ENCODE measurements around the gene COL21A1. TPM values are rescaled to one million over a fixed set of nuclear protein-coding genes. Genes with fewer than 3 reads are reported as not detected.

The COL21A1 gene
- total RNA-seq, 4 donors from 2014 or later: 0.47 to 0.67 TPM; not detected in 2

DNA sequence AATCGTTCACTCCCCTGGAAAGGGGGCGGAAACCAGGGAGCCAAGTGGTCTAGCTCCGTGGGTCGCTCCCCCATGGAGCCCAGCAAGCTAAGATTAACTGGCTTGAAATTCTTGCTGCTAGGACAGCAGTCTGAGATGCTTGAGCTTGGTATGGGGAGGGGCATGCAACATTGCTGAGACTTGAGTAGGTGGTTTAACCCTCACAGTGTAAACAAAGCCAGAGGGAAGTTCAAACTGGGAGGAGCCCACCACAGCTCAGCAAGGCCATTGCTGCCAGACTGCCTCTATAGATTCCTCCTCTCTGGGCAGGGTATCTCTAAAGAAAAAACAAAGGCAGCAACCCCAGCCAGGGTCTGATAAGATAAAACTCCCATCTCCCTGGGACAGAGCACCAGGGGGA lies 43.2 kb downstream of the COL21A1 start:
- DNase-seq: no peak
- Histone ChIP-seq H3K27ac (no peak overlapping the region), H3K4me1 (no peaks in the 10 kb centered on the region), H3K36me3 (no peaks in the 10 kb centered on the region), H3K4me3 (no peak overlapping the region), H3K9me3 (no peaks in the 10 kb centered on the region), H3K27me3 (no peaks in the 10 kb centered on the region)
- TF ChIP-seq, protein P1, sequence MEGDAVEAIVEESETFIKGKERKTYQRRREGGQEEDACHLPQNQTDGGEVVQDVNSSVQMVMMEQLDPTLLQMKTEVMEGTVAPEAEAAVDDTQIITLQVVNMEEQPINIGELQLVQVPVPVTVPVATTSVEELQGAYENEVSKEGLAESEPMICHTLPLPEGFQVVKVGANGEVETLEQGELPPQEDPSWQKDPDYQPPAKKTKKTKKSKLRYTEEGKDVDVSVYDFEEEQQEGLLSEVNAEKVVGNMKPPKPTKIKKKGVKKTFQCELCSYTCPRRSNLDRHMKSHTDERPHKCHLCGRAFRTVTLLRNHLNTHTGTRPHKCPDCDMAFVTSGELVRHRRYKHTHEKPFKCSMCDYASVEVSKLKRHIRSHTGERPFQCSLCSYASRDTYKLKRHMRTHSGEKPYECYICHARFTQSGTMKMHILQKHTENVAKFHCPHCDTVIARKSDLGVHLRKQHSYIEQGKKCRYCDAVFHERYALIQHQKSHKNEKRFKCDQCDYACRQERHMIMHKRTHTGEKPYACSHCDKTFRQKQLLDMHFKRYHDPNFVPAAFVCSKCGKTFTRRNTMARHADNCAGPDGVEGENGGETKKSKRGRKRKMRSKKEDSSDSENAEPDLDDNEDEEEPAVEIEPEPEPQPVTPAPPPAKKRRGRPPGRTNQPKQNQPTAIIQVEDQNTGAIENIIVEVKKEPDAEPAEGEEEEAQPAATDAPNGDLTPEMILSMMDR (IDR thresholded peaks at IDR 0.05): no peak
- no peak for TF ChIP-seq POLR2A (IDR thresholded peaks at IDR 0.05)

DNA sequence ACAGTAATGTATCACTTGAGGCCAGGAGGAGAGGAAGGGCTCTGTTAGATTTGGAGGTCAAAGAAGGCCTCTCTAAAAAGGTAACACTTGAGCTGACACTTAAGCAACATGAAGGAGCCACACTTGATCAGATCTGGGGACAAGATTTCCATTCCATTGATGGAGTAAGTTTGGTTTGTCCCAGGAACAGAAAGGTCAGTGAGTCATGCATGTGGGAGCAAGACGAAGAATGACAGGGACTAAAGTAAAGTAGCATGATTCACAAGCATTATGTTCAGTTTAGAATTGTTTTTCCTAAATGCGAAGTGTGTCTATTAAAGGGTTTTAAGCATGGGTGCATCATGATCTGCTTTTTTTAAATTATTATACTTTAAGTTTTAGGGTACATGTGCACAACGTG lies 47.4 kb downstream of the COL21A1 start:
- Histone ChIP-seq H3K9me3 (peaks cover 0 to 4% (median 0%) of the 10 kb centered on the region in 4 donors), H3K4me1 (no peaks in the 10 kb centered on the region), H3K27me3 (no peaks in the 10 kb centered on the region), H3K36me3 (no peaks in the 10 kb centered on the region), H3K4me3 (no peak overlapping the region), H3K27ac (no peak overlapping the region)
- TF ChIP-seq, protein P1 (IDR thresholded peaks at IDR 0.05): no peak
- TF ChIP-seq POLR2A (IDR thresholded peaks at IDR 0.05): no peak
- no peak for DNase-seq

DNA sequence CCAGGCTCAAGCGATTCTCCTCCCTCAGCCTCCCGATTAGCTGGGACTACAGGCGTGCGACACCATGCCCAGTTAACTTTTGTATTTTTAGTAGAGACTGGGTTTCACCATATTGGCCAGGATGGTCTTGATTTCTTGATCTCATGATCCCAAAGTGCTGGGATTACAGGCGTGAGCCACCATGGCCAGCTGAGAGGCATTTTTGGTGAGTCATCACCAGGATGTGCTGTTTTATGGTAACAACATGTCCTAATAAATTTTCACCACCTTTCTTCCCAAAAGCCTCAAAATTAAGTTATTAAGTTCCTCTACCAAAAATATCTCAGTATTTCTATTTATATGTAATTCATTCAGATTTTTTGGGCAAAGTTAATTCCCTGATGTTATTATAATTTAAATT lies 53.5 kb downstream of the COL21A1 start:
- no peaks in the 10 kb centered on the region for H3K4me1 ChIP-seq
- DNase-seq: no peak
- H3K9me3 ChIP-seq: peaks cover 0 to 4% (median 0%) of the 10 kb centered on the region in 4 donors
- H3K27me3 ChIP-seq: no peaks in the 10 kb centered on the region
- no peak overlapping the region for H3K27ac ChIP-seq
- TF ChIP-seq, protein P1 (IDR thresholded peaks at IDR 0.05): no peak
- TF ChIP-seq POLR2A (IDR thresholded peaks at IDR 0.05): no peak
- H3K4me3 ChIP-seq: no peak overlapping the region
- H3K36me3 ChIP-seq: no peaks in the 10 kb centered on the region

DNA sequence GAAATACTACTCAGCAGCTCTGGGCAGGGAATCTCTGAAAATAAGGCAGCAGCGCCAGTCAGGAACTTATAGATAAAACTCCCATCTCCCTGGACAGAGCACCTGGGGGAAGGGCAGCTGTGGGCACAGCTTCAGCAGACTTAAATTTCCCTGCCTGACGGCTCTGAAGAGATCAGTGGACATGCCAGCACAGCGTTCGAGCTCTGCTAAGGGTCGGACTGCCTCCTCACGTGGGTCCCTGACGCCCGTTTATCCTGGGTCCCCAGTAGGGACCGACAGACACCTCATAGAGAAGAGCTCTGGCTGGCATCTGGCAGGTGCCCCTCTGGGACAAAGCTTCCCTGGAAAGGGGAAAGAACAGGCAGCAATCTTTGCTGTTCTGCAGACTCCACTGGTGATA lies 59.0 kb downstream of the COL21A1 start:
- Histone ChIP-seq H3K9me3 (no peaks in the 10 kb centered on the region), H3K27ac (no peak overlapping the region), H3K27me3 (no peaks in the 10 kb centered on the region), H3K4me1 (no peaks in the 10 kb centered on the region), H3K36me3 (no peaks in the 10 kb centered on the region), H3K4me3 (no peak overlapping the region)
- no peak for DNase-seq
- TF ChIP-seq POLR2A (IDR thresholded peaks at IDR 0.05): no peak

DNA sequence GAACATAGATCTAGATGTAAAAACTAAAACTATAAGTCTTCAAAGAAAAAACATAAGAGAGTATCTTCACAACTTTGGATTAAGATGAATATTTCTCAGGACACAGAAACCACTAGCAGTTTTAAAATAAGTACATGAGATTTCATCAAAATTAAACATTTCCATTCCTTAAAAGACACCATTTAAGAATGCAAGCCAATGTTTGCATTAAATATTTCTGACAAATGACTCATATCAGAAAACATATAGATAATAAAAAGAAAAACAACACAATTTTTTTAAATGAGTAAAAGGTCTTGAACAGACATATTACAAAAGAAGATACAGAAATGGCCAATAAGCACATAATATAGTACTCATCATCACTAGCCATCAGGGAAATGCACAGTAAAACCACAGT lies 59.7 kb downstream of the COL21A1 start:
- no peak for TF ChIP-seq POLR2A (IDR thresholded peaks at IDR 0.05)
- TF ChIP-seq, protein P1 (IDR thresholded peaks at IDR 0.05): no peak
- no peaks in the 10 kb centered on the region for H3K4me1 ChIP-seq
- H3K27ac ChIP-seq: no peak overlapping the region
- H3K4me3 ChIP-seq: no peak overlapping the region
- no peaks in the 10 kb centered on the region for H3K27me3 ChIP-seq
- no peak for DNase-seq
- no peaks in the 10 kb centered on the region for H3K9me3 ChIP-seq
- H3K36me3 ChIP-seq: no peaks in the 10 kb centered on the region

DNA sequence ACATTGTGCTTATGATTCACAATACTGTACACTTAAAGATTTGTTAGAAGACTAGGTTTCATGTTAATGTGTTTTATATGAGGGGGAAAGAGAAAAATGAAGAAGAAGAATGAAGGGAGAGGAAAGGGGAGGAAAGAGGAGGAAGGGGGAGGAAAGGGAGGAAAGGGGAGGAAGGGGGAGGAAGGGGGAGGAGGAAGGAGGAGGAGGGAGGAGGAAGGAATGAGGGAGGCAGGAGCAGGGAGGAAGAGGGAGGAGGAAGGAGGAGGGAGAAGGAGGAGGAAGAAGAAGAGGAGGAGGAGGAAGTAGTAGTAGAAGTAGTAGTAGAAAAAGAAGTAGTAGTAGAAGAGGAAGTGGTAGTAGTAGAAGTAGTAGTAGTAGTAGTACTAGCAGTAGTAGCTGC lies 70.6 kb downstream of the COL21A1 start:
- Histone ChIP-seq H3K27ac (no peak overlapping the region), H3K36me3 (no peaks in the 10 kb centered on the region), H3K4me3 (no peak overlapping the region), H3K27me3 (no peaks in the 10 kb centered on the region), H3K4me1 (no peaks in the 10 kb centered on the region), H3K9me3 (peaks cover 0 to 4% (median 0%) of the 10 kb centered on the region in 4 donors)
- TF ChIP-seq, protein P1 (IDR thresholded peaks at IDR 0.05): no peak
- no peak for TF ChIP-seq POLR2A (IDR thresholded peaks at IDR 0.05)
- DNase-seq: no peak
